ENCODE measurements around the gene PAK1. TPM values are rescaled to one million over a fixed set of nuclear protein-coding genes. Genes with fewer than 3 reads are reported as not detected.

Gene PAK1
- total and polyA plus RNA-seq, 2 of the 8 experiments (the other 6 are each of a cell fraction or from before 2014, with no cell fraction given) = 87.7 to 151 TPM

DNA sequence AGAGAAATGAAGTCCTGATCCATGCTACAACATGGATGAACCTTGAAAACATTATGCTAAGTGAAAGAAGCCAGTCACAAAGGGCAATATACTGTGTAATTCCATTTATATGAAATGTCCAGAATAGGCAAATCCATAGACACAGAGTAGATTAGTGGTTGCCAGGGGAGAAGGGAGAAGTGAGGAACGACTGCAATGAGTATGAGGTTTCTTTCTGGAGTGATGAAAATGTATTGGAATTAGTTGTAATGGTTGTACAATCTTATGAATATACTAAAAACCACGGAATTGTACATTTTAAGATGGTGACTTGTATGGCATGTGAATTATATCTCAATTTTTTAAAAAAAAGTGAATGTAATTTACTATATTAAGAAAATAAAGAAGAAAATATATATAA lies 89.3 kb downstream of the PAK1 start:
- no peak overlapping the region for H3K9ac ChIP-seq (replicated peaks in 1 of 4; ENCODE audit: extremely low read depth in 1 of 4, low read depth in 3 of 4, low read length in 3 of 4)
- H4K8ac ChIP-seq (ENCODE audit: extremely low read depth, insufficient read depth, low read length) = no peak overlapping the region
- no peak overlapping the region for H2AFZ ChIP-seq (ENCODE audit: low read length)
- H4K5ac ChIP-seq (ENCODE audit: insufficient read length, low read depth, low read length) = no peak overlapping the region
- H2AK5ac ChIP-seq (ENCODE audit: low read depth, low read length) = no peak overlapping the region
- H4K20me1 ChIP-seq (replicated peaks in 1 of 2; ENCODE audit: control insufficient read depth in 1 of 2, insufficient read depth in 2 of 2, low read length in 2 of 2) = no peaks in the 10 kb centered on the region
- no peak overlapping the region for H3K4me2 ChIP-seq (ENCODE audit: insufficient read depth in 1 of 2, low read depth in 2 of 2, low read length in 2 of 2)
- H2BK20ac ChIP-seq (ENCODE audit: low read length) = no peak overlapping the region
- H2BK12ac ChIP-seq (ENCODE audit: low read depth, low read length) = no peak overlapping the region
- H3K18ac ChIP-seq (ENCODE audit: extremely low read depth, low read length) = no peak overlapping the region
- no peak overlapping the region for H3K4me3 ChIP-seq (ENCODE audit: extremely low read depth in 1 of 4, insufficient read depth in 2 of 4, low read depth in 3 of 4, low read length in 4 of 4)
- no peak overlapping the region for H3K4ac ChIP-seq (replicated peaks; ENCODE audit: insufficient read length, low read depth, low read length)
- H3K56ac ChIP-seq (replicated peaks; ENCODE audit: insufficient read length, low read depth, low read length) = no peak overlapping the region
- no peaks in the 10 kb centered on the region for H3K23me2 ChIP-seq (ENCODE audit: low read depth, low read length)
- no peak overlapping the region for H2BK5ac ChIP-seq (ENCODE audit: low read depth, low read length)
- WGBS, 2 experiments (ENCODE audit: extremely low coverage in 1 of 2, insufficient coverage in 1 of 2, insufficient read length in 1 of 2, insufficient replicate concordance in 2 of 2, low coverage in 1 of 2, low lambda C conversion rate in 2 of 2, missing lambda C conversion rate in 1 of 2) = 76% methylated on average over 2 of the region's 2 CpGs; no CpG with 5 or more reads in 1 of the 2 experiments
- ChIA-PET CTCF (ENCODE audit: partially characterized antibody) (no interaction called here), POLR2A (ENCODE audit: partially characterized antibody) (no interaction called here)
- DNase-seq (ENCODE audit: low read depth in 1 of 2, low spot score in 2 of 2) = no peak
- H3K27me3 ChIP-seq (replicated peaks in 1 of 4; ENCODE audit: control insufficient read depth in 3 of 4, extremely low read depth in 1 of 4, insufficient read depth in 3 of 4, low read length in 3 of 4) = no peaks in the 10 kb centered on the region
- H4K91ac ChIP-seq (replicated peaks; ENCODE audit: insufficient read length, low read length) = no peak overlapping the region
- H2BK120ac ChIP-seq (replicated peaks; ENCODE audit: low read depth, low read length) = no peak overlapping the region
- no peaks in the 10 kb centered on the region for H3K4me1 ChIP-seq (replicated peaks in 1 of 4; ENCODE audit: control insufficient read depth in 3 of 4, insufficient read depth in 4 of 4, low read length in 3 of 4)
- no peak overlapping the region for H3K14ac ChIP-seq (ENCODE audit: insufficient read length)
- peaks cover 0 to 11% (median under 1%) of the 10 kb centered on the region in 4 experiments; a peak in 4 of 8 replicates for H3K36me3 ChIP-seq (ENCODE audit: control insufficient read depth in 2 of 4, insufficient read depth in 4 of 4, low read length in 3 of 4)
- H2BK15ac ChIP-seq (ENCODE audit: low read length) = no peak overlapping the region
- H3K79me1 ChIP-seq (ENCODE audit: low read depth, low read length) = no peaks in the 10 kb centered on the region
- H3K79me2 ChIP-seq (ENCODE audit: control insufficient read depth in 1 of 2, insufficient read depth in 2 of 2, low read length in 2 of 2) = peaks cover 0 to 2% of the 10 kb centered on the region in 2 experiments; a peak in 1 of 4 replicates
- no peak for FAIRE-seq
- H3K27ac ChIP-seq (ENCODE audit: low read depth, low read length) = no peak overlapping the region
- no peak overlapping the region for H3K23ac ChIP-seq (ENCODE audit: insufficient read length)
- H3K9me3 ChIP-seq (ENCODE audit: insufficient read depth in 2 of 2, low read depth in 1 of 2, low read length in 1 of 2) = no peaks in the 10 kb centered on the region
- no peak for TF ChIP-seq JUND (IDR thresholded peaks at IDR 0.05; ENCODE audit: low read length)
- no peak for TF ChIP-seq POLR2A (IDR thresholded peaks at IDR 0.05; ENCODE audit: control extremely low read depth in 1 of 2, low read depth in 2 of 2, low read length in 2 of 2)
- TF ChIP-seq CEBPB (IDR thresholded peaks at IDR 0.05; ENCODE audit: low read depth, low read length) = no peak
- no peak for TF ChIP-seq CBX5 (IDR thresholded peaks at IDR 0.05; ENCODE audit: low read depth, low read length)
- TF ChIP-seq CHD1 (IDR thresholded peaks at IDR 0.05; ENCODE audit: low read depth, low read length) = no peak
- TF ChIP-seq TAF7 (optimal IDR thresholded peaks at IDR 0.05; ENCODE audit: borderline replicate concordance, low read depth, low read length) = no peak
- no peak for TF ChIP-seq HDAC6 (IDR thresholded peaks at IDR 0.05; ENCODE audit: low read depth, low read length)
- TF ChIP-seq KDM5A (IDR thresholded peaks at IDR 0.05; ENCODE audit: low read length) = no peak
- TF ChIP-seq SIRT6 (IDR thresholded peaks at IDR 0.05; ENCODE audit: low read length) = no peak
- no peak for TF ChIP-seq SAP30 (IDR thresholded peaks at IDR 0.05; ENCODE audit: insufficient read depth, insufficient replicate concordance, low read length)
- no peak for TF ChIP-seq RBBP5 (IDR thresholded peaks at IDR 0.05; ENCODE audit: borderline replicate concordance, low read depth, low read length)
- TF ChIP-seq TCF12 (IDR thresholded peaks at IDR 0.05; ENCODE audit: low read depth, low read length) = no peak
- TF ChIP-seq RAD21 (IDR thresholded peaks at IDR 0.05 in 1 of 2, conservative IDR thresholded peaks at IDR 0.05 in 1 of 2; ENCODE audit: low read depth in 2 of 2, low read length in 2 of 2) = no peak
- no peak for TF ChIP-seq RNF2 (IDR thresholded peaks at IDR 0.05; ENCODE audit: borderline replicate concordance, low read depth, low read length, missing control alignments, poor library complexity, severe bottlenecking)
